GM18499 (cell line): ENCODE results near the gene SYCN.

Experiments used
- ATAC-seq: cut with Tn5 transposase; IDR thresholded peaks from one replicate; pipeline ENCODE4 v1.9.1; 2021; ENCODE audit warnings: moderate number of reproducible peaks; ENCODE audit not compliant: insufficient read depth, unreplicated experiment

The SYCN gene

GRCh38 chr19:39157275-39157996 is 46.6 kb downstream of the SYCN start:
- ATAC-seq = no peak

- no peak for ATAC-seq
Observed at GRCh38 chr19:39156326-39157230, 47.5 kb downstream of the SYCN start.

GRCh38 chr19:39155741-39156140 is 48.3 kb downstream of the SYCN start:
- no peak for ATAC-seq

- ATAC-seq = no peak
Observed at GRCh38 chr19:39155114-39155700, 48.9 kb downstream of the SYCN start.

GRCh38 chr19:39154629-39155100 is 49.4 kb downstream of the SYCN start:
- no peak for ATAC-seq

GRCh38 chr19:39154100-39154628 is 49.9 kb downstream of the SYCN start:
- no peak for ATAC-seq
